GM18951 (cell line): ENCODE measurements around the gene MYCL.
"Not testable (repeated sequence)": the region's sequence is repeated elsewhere in the genome, so short reads cannot be mapped to it uniquely, and the experiment has no call there.

Experiments
- POLR2A ChIP-seq: IDR thresholded peaks from 4 replicates; pipeline ENCODE4 v1.6.1; 2011; ENCODE audit warnings: mild to moderate bottlenecking; ENCODE audit not compliant: insufficient read length, insufficient read depth; ENCODE audit errors: extremely low read depth
- in situ Hi-C: fragments of 300-500 bp; cut with MboI; formaldehyde crosslinking; loops from one replicate; pipeline ENCODE4 v1.12.0; 2022; ENCODE audit warnings: low sequenced_read_pairs, mixed read lengths, inconsistent platforms; ENCODE audit not compliant: unreplicated experiment

The MYCL gene

DNA sequence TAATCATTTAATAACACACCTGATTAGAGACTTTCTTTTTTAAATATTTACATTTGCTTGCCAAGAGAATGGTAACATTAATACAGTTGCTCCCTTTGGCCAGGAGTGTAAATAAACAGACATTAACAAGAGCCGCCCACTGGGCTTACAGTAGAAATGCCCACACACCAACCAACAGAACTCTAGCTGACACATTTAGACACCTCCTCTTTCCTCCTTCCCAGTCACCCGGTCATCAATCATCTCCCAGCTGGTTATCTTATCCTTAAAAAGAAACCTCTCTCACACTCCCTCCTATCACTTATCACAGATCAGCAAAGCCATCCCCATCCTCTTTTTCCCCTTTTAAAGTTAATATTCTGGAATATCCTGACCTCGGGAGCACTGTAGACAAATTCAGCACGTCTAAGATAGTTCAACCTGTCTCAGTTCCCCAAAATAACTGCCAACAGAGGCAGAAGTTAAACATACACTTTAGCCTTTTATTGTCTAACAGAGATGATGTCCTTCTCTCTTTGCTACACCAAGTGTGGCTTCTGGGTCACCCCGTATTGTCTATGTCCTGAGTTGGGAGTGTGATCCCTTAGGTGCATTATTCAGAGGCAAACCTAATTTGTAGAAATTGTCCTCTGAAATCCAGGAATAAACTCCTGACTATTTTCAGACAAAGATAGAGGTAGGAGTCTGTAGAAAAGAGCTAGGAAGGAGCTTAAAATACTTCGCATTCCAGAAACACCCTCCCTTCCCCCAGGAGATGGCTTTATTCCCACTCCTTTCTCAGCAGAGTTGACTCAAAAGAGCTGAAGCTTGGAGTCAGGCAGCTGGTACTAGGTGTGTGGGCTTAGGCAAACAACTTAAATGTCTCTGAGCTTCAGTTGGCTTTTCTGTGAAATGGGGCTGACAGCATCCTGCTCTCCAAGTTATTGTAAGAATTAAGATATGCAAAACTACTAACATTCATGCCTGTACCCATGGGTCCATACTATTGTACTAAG lies 8.8 kb downstream of the MYCL start:
- TF ChIP-seq POLR2A = no peak

DNA sequence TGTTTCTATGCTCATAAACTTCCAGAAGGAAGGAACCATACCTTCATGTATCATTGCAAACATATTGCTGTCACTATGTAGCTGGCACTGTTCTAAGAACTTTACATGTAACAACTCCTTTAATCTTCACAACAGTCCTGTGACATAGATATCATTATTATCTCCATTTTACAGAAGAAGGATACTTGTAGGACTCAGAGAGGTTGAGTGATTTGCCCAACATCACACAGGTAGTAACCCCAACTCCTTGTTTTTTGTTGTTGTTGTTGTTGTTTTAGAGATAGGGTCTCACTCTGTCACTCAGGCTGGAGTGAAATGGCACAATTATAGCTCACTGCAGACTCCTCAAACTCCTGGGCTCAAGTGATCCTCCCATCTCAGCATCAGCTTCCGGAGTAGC lies 10.8 kb downstream of the MYCL start:
- in situ Hi-C loops = loop anchor here (10.0 kb wide), 1 partner anchor 56 kb away; no protein-coding TSS in a partner anchor
- TF ChIP-seq POLR2A = no peak

More for the DNA sequence above, 8.8 kb downstream of the MYCL start:
- in situ Hi-C loops = loop anchor here (10.0 kb wide), 1 partner anchor 58 kb away; no protein-coding TSS in a partner anchor

DNA sequence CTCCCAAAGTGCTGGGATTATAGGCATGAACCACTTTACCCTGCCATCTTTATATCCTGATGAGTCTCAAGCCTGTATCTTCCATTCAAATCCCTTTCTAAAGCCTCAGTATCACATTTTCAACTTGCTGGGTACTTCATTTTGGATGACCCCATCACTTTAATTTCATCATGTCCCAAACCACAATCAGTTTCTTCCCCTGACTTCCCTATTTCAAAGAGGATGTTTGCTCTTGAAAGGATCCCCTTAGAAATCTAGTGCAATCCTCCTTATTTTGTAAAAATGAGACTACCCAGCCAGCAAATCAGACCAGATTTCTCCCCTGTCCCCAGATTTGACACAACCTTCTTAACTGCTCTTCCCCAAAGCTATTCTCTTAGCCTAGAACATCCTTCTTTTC lies 11.4 kb downstream of the MYCL start:
- TF ChIP-seq POLR2A = no peak
- in situ Hi-C loops = loop anchor here (10.0 kb wide), 1 partner anchor 55 kb away; no protein-coding TSS in a partner anchor

DNA sequence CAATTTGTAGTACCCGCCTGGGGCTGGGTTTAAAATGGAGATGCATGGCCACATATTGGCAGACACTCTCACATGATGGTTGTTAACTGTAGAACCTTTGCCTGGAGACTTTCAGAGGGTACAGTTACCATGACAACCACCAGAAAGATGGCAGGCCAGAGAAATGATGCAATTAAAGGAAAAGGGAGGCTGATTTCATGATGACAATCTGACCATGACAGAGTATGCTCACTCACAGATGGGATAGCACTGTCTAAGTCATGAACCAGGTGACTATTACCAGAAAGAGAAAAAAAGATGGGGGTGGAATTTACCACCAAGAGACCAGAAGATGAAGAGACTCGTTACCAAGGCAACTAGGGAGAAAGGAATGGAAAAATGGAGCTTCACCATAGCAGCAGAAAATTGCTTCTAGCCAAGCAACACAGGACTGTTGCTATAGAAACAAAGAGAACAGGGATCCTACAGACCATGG lies 14.9 kb downstream of the MYCL start:
- TF ChIP-seq POLR2A = no peak
- in situ Hi-C loops = no loop called here

DNA sequence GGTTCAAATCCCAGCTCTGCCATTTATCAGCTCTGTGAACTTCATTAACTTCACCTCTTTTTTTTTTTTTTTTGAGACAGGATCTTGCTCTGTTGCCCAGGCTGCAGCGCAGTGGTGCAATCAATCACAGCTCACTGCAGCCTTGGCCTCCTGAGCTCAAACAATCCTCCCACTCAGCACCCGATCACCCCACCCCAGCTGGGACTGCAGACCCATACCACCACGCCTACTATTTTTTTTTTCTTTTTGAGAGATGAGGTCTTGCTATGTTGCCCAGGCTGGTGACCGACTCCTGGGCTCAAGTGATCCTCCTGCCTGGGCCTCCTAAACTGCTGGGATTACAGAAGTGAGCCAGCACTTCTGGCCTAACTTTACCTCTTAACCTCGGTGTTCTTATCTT lies 16.2 kb downstream of the MYCL start:
- in situ Hi-C loops = no loop called here
- TF ChIP-seq POLR2A = no peak

DNA sequence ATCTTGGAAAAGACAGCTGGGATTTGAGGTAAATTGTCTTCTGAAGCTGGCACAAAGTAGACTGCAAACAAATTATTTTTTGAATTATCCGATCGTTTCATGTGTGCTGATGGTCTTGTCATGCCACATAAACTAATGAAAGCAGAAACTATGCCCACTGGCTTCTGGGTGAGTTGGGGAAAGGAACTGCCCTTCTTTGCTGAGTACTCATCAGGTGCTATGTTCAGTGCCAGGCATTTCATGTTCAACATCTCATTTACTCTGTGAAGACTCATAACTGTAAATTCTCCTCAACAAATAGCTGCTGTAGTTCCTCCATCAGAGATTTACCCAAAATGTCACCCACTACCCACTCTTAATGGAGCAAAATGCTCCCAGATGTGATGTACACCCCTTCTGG lies 19.6 kb downstream of the MYCL start:
- in situ Hi-C loops = no loop called here
- no peak for TF ChIP-seq POLR2A

DNA sequence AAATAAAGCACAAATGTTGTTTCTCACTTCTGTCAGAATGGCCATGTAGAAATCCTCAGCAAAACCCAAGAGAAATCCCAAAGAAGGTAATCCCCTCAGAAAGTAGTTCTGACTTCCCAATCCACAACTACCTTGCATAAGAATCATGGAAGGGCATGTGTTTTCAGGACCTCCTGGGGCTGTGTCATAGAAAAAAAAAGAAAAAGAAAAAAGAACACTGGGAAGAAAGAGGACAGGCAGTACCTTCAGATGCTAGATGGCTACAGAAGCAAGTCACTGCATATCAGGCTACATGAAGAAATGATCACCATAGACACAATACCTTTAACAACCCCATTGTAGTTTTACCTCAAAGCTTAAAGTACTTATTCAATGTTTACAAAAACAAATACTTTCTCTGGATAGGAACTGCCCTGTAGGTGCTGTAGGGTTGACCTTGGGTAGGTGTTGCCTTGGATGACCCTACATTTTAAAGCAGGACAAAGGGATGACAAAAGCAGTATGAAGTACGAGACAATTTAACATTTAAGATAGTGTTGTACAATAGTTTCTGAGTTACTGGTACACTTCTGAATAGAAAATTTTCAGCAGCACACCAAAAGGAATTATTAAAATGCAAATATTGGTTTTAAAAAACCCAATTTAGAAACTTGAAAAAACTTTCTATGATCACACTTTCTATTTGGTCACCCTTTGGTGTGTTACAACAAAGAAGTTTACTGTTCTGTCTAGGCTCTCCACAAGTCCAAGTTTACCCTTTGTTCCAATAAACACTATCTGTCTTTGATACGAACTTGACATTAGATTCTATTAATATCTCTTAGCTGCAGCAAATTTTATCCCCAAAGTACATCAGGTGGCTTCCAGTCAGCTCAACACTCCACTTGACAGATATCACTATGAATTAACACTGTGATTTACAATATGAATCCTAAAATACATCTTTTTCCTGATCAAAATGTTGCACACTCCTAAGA lies 23.4 kb downstream of the MYCL start:
- in situ Hi-C loops = no loop called here
- no peak for TF ChIP-seq POLR2A

DNA sequence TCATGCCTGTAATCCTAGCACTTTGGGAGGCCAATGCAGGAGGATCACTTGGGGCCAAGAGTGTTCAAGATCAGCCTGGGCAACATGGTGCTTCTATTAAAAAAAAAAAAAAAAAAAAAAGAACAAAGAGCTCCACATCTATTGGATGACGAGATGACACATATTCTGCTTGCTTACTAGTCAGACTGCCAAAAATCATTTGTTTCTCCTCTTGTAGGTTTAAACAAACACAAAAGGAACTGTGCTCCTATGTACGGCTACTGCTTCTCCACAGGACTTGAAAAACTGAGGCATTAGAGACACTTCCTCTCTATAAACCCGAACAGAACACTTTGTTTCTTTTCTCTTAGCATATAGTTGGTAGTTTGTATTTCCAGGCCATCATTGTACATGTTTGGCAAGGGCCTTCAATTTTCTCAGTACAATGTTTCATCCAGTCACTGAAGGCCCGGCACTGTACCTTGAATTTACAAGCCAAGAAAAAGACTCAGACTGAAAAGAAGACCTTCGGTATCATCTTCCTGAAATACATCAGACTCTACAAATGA lies 24.4 kb downstream of the MYCL start:
- in situ Hi-C loops = no loop called here
- no peak for TF ChIP-seq POLR2A

DNA sequence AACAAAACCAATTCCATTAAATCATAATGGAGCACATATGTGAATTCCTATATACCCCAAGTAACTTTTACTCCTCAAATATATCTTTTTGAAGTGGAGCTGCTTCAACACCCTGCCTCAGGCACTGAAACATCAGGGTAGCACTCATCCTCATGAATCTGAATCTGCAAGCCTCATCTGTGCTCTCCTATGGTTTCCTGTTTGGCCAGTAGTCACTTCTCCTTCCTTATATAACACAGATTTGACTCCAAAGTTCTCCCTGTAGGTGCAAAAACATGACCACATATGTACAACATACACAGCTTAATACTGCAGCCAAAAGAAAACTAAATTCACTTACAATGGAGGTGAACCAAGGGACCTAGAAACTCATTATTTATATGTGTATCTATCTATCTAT lies 25.6 kb downstream of the MYCL start:
- in situ Hi-C loops = no loop called here

DNA sequence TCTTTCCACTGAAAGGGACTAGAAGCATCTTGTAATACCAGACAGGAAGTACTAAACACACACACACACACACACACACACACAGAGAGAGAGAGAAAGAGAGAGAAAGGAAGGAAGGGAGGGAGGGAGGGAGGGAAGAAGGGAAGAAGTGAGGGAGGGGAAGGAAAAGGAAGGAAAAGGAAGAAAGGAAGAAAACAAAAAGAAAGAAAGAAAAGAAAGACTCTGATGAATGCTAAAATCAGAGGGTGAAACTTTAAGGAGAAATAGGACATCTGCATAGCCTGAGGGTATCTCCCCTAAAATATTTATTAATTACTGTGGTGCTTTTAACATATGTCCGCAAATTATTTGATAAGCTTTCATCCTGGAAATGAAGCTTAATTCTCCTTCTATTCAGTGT lies 29.0 kb downstream of the MYCL start:
- TF ChIP-seq POLR2A = no peak
- in situ Hi-C loops = no loop called here

More for the DNA sequence above, 25.6 kb downstream of the MYCL start:
- TF ChIP-seq POLR2A = no peak

DNA sequence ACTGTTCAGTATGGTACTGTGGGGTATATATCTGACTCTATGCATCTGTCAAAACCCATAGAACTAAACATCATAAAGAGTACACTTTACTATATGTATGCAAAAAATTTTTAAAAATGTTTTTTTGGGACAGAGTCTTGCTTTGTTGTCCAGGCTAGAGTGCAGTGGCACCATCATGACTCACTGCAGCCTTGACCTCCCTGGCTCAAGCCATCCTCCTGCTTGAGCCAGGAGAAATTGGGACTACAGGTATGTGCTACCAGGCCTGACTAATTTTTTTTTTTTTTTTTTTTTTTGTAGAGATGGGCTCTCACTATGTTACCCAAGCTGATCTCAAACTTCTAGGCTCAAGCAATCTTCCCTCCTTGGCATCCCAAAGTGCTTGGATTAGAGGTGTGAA lies 29.9 kb downstream of the MYCL start:
- in situ Hi-C loops = no loop called here
- no peak for TF ChIP-seq POLR2A

DNA sequence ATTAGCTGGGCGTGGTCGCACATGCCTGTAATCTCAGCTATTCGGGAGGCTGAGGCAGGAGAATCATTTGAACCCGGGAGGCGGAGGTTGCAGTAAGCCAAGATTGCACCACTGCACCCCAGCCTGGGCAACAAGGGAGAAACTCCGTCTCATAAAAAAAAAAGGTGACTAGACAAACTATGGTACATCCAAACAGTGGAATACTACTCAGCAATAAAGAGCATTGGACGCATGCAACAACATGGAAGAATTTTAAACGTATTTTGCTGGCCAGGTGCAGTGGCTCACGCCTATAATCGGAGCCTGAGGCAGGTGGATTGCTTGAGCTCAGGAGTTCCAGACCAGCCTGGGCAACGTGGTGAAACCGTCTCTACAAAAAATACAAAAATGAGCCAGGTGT lies 30.7 kb downstream of the MYCL start:
- in situ Hi-C loops = not testable (repeated sequence)

DNA sequence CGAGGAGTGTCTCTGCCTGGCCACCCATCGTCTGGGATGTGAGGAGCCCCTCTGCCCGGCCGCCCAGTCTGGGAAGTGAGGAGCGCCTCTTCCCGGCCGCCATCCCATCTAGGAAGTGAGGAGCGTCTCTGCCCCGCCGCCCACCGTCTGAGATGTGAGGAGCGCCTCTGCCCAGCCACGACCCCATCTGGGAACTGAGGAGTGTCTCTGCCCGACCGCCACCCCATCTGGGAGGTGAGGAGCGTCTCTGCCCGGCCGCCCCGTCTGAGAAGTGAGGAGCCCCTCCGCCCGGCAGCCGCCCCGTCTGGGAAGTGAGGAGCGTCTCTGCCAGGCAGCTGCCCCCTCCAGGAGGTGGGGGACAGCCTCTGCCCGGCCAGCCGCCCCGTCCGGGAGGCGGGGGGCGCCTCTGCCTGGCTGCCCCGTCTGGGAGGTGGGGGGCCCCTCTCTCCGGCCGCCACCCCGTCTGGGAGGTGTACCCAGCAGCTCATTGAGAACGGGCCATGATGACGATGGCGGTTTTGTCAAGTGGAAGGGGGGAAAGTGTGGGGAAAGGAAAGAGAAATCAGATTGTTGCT lies 32.1 kb downstream of the MYCL start:
- in situ Hi-C loops = not testable (repeated sequence)
